H7 (cell line): ENCODE data around the gene SMCO2. TPM values are rescaled to one million over a fixed set of nuclear protein-coding genes. Genes with fewer than 3 reads are reported as not detected.

Experiments
- DNase-seq: peaks from one replicate; pipeline ENCODE4 v3.0.0; 2012
- H3K27me3 ChIP-seq: 2 replicates; pipeline ENCODE4 v1.6.0; 2011; ENCODE audit warnings: mild to moderate bottlenecking, low read length; ENCODE audit not compliant: control insufficient read depth, insufficient read depth
- H3K36me3 ChIP-seq: replicated peaks from 2 replicates; pipeline ENCODE4 v1.5.1; 2011; ENCODE audit warnings: low read length; ENCODE audit not compliant: control insufficient read depth, insufficient read depth
- H3K4me3 ChIP-seq: 2 replicates; pipeline ENCODE4 v1.5.1; 2011; ENCODE audit warnings: low read depth, mild to moderate bottlenecking, control low read depth, low read length, moderate library complexity; ENCODE audit not compliant: insufficient read depth
- total RNA-seq: library from RNA; depleted of rRNA; stranded (reverse); fragments of >200 nt; shearing (Covaris generic); gene quantifications from 2 replicates; pipeline ENCODE4 v1.2.3, GENCODE V29; 2014

SMCO2 gene
- total RNA-seq, 1 experiment from 2014 or later = not detected

GRCh38 chr12:27499377-27499776 lies 52.8 kb downstream of the SMCO2 start:
- no peak for DNase-seq
- Histone ChIP-seq H3K36me3 (no peaks in the 10 kb centered on the region), H3K27me3 (no peaks in the 10 kb centered on the region), H3K4me3 (no peak overlapping the region)

DNA sequence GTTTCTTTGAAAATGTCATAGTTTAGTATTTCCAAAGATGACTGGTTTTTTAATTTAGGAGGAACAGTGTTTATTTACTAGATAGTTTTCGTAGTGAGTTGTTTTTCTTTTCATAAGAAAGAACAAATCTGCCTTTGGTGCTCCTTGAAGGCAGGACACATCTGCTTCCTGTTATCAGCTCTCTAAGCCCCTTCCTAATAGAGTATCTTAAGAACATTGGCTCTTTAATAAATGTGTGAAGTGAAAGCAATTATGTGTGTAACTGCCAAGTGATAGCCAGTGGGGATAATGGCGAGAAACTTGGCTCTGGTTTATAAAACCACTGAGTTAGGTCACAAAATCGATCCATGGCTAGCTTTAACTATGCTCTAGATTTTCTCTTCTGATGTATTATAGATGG lies 54.0 kb downstream of the SMCO2 start:
- Histone ChIP-seq H3K27me3 (no peaks in the 10 kb centered on the region), H3K36me3 (no peaks in the 10 kb centered on the region), H3K4me3 (no peak overlapping the region)
- DNase-seq = no peak

GRCh38 chr12:27502021-27502435 lies 55.5 kb downstream of the SMCO2 start:
- no peak overlapping the region for H3K4me3 ChIP-seq
- DNase-seq = no peak

GRCh38 chr12:27504507-27504906 lies 58.0 kb downstream of the SMCO2 start:
- H3K36me3 ChIP-seq = no peaks in the 10 kb centered on the region
- H3K4me3 ChIP-seq = no peak overlapping the region
- DNase-seq = no peak
- H3K27me3 ChIP-seq = no peaks in the 10 kb centered on the region

More at GRCh38 chr12:27502021-27502435, 55.5 kb downstream of the SMCO2 start:
- H3K27me3 ChIP-seq = no peaks in the 10 kb centered on the region
- H3K36me3 ChIP-seq = no peaks in the 10 kb centered on the region

DNA sequence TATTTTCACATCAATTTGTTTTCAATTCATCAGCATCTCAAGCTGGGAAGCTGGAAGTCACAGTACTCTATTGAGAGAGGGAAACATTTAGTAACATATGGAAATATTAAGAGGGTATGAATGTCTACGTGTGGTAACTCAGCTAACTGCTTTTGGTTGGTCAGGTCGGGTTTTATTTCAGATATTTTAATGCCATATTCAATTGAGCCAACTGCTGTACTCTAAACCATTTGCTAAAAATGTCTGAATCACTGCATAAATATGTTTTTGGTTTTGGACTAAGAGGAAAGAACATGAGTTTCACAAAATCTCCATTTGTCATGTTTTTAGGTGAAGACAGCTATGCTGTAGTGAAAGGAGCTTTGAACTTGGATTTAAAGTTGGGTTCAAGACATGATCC lies 58.6 kb downstream of the SMCO2 start:
- H3K4me3 ChIP-seq = no peak overlapping the region
- no peak for DNase-seq

GRCh38 chr12:27505761-27506160 lies 59.2 kb downstream of the SMCO2 start:
- Histone ChIP-seq H3K36me3 (no peaks in the 10 kb centered on the region), H3K27me3 (no peaks in the 10 kb centered on the region), H3K4me3 (no peak overlapping the region)
- no peak for DNase-seq

More for the DNA sequence above, 58.6 kb downstream of the SMCO2 start:
- H3K36me3 ChIP-seq = no peaks in the 10 kb centered on the region
- no peaks in the 10 kb centered on the region for H3K27me3 ChIP-seq

GRCh38 chr12:27506645-27507189 lies 60.2 kb downstream of the SMCO2 start:
- H3K4me3 ChIP-seq = no peak overlapping the region
- no peak for DNase-seq
- H3K27me3 ChIP-seq = no peaks in the 10 kb centered on the region
- no peaks in the 10 kb centered on the region for H3K36me3 ChIP-seq

DNA sequence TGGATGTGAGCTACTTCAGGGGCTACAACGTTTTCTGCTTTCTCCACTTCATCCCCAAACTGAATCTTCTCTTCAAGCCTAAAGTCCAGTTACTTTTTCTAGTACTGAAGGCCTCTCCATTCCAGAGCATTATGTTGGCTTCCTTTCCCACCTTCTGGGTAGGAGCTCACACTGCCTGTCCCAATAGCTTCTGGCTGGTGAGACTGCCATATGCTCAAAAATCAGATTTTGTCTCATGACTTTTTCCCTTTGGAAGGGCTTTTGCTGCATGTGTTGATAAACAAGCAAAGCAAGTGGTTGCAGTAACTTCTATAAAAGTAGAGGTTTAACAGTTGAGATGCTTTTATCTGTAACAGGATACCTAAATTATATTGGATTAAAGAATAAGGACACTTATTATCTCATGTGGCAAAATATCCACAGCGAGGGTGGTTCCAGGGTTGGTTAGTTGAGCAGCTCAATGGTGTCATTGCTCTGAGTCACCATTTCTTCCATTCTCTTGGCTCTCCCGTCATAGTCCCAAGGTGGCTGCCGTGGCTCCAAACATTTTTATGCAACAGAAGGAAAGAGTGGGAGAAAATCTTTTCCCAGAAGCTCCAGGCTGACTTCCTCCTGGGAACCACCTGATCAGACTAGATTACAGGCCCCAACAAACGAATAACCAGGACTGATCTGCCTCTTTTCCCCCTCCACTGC lies 62.3 kb downstream of the SMCO2 start:
- Histone ChIP-seq H3K36me3 (no peaks in the 10 kb centered on the region), H3K4me3 (no peak overlapping the region), H3K27me3 (no peaks in the 10 kb centered on the region)
- no peak for DNase-seq

DNA sequence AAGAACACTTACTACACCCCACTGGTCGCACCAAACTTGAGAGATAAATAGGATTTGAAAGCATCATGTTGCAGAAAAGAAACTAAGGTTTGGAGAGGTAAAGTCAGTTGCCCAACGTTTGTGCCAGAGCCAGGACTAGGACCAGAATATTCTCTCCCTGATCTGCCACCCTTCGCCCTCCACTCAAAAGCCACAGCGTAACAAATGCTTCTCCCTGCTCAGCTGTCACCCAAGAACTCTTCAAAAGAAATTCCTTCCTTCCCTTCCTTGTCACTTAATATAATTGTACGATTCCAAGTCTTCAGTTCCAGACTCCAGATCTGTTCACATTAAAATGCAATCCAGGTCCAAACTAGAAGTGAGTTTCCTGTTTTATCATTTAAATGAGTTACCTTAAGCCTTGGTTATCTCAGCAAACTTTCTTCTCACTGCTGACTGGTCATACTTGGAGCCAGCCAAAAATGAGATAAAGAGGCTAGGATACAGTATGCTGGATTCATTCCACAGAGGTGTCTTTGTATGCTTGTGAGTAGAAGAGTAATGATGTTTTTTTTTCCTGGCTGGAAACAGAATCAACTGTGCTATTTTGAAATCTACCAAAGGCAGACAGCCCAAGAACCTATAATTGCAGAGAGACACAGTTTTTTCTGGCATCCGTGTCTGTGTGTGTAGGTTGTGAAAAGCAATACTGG lies 64.6 kb downstream of the SMCO2 start:
- Histone ChIP-seq H3K36me3 (no peaks in the 10 kb centered on the region), H3K4me3 (no peak overlapping the region)
- DNase-seq = no peak

DNA sequence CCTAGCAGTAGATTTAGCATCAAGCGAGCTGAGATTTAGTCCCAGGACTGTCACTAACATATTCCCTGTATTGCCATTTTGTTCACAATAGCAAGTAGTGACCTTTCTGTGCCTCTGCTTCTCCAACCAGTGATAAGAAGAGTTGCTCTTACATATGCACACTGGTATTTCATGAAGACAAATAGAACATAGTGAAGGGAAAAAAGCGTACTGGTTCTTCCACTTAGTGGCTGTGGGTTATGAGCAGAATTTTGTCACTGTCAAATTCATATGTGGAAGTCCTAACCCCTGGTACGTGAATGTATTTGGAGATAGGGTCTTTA lies 65.1 kb downstream of the SMCO2 start:
- no peaks in the 10 kb centered on the region for H3K27me3 ChIP-seq
- H3K36me3 ChIP-seq = no peaks in the 10 kb centered on the region
- H3K4me3 ChIP-seq = no peak overlapping the region
- DNase-seq = no peak

More for the DNA sequence above, 64.6 kb downstream of the SMCO2 start:
- H3K27me3 ChIP-seq = no peaks in the 10 kb centered on the region

DNA sequence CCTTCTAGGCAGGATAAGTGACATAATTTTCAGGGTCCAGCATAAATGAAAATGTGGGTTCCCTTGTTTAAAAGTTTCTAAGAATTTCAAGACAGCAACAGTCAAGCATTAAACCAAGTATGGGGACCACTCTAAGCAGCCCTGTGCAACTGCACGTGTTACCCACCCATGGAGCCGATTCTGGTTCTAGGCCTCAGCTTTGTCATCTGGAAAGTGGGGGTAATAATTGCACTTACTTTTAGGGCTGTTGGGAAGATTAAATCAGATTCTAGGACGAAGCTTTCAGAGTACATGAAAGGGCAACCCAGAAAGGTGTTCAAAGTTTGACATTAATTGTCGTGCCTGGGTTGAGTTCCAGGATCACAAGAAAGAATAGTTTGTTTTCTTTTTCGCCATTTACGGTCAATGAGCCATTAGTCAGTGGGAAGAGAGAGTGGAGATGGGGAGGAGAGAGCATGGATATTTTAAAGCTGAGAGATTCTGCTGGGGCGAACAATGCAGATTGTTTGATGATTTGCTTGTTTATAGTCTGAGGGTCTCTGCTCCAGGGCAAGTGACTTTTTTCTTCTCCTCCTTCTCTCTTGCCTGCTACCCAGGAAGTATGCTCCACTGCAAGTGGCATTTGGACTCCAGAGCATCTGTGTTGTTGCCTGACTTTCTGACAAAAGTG lies 66.8 kb downstream of the SMCO2 start:
- H3K36me3 ChIP-seq = no peaks in the 10 kb centered on the region
- no peak overlapping the region for H3K4me3 ChIP-seq
- no peak for DNase-seq
- H3K27me3 ChIP-seq = no peaks in the 10 kb centered on the region

DNA sequence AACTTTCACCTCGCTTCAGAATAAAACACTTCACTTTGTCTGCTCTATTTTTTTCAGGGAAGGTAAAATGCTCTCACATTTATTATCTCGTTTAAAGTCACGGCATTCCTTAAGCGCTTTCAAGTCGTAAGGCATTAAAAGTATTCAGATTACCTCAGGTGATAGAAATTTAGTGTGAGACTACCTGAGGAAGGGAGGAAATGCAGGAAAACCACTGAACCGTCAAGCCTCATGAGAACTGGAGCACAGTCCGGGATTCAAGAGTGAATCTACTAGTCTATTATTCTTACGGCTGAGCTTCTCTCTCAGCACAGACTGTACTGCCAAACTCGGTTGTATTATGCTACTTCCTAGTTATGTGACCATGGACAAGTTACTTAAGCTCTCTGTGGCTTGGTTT lies 69.1 kb downstream of the SMCO2 start:
- DNase-seq = no peak
- no peak overlapping the region for H3K4me3 ChIP-seq
- H3K27me3 ChIP-seq = no peaks in the 10 kb centered on the region
- no peaks in the 10 kb centered on the region for H3K36me3 ChIP-seq

GRCh38 chr12:27516625-27517024 lies 70.1 kb downstream of the SMCO2 start:
- Histone ChIP-seq H3K27me3 (no peaks in the 10 kb centered on the region), H3K36me3 (no peaks in the 10 kb centered on the region), H3K4me3 (no peak overlapping the region)
- DNase-seq = no peak

DNA sequence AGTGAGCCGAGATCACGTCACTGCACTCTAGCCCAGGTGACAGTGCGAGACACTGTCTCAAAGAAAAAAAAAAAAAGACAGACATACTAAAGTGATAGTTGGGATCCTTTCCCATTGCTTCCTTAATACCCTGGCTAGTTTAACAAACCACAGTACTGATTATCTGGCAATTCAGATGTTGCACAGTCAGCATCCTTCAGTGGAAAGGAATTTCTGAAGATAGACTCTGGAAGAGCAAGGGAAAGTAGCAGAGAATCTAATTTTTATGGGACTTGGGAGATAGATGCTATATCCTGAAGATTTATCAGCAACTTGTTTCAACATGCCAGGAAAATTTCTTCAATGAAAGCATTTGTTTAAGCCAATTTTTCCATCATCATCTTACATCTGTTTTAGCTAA lies 71.0 kb downstream of the SMCO2 start:
- no peaks in the 10 kb centered on the region for H3K27me3 ChIP-seq
- no peaks in the 10 kb centered on the region for H3K36me3 ChIP-seq
- DNase-seq = no peak
- H3K4me3 ChIP-seq = no peak overlapping the region
